Esophagus (tissue), 2 donors: ENCODE data around the gene GSK3B. TPM values are rescaled to one million over a fixed set of nuclear protein-coding genes. Genes with fewer than 3 reads are reported as not detected.

ENCODE experiments used
- H3K27ac ChIP-seq, 2 donors: one replicate each; pipeline ENCODE4 v1.5.1; 2013; ENCODE audit warnings: low read depth in 2 of 2, mild to moderate bottlenecking in 2 of 2, inconsistent platforms in 1 of 2, low read length in 1 of 2, moderate library complexity in 1 of 2
- H3K27me3 ChIP-seq, 2 donors: one replicate each; pipeline ENCODE4 v1.6.1; 2013; ENCODE audit warnings: low read length in 2 of 2, control low read depth in 1 of 2, mild to moderate bottlenecking in 1 of 2; ENCODE audit not compliant: insufficient read depth in 2 of 2, control insufficient read depth in 1 of 2
- H3K36me3 ChIP-seq, 2 donors: one replicate each; pipeline ENCODE4 v1.6.1; 2013; ENCODE audit warnings: low read length in 1 of 2; ENCODE audit not compliant: control insufficient read depth in 2 of 2, insufficient read depth in 2 of 2
- H3K4me1 ChIP-seq, 2 donors: one replicate each; pipeline ENCODE4 v1.6.1; 2013; ENCODE audit warnings: low read length in 1 of 2; ENCODE audit not compliant: control insufficient read depth in 2 of 2, insufficient read depth in 2 of 2
- H3K4me3 ChIP-seq, 2 donors: one replicate each; pipeline ENCODE4 v1.5.1; 2013; ENCODE audit warnings: low read length in 2 of 2, mild to moderate bottlenecking in 2 of 2, low read depth in 1 of 2, moderate library complexity in 1 of 2
- H3K9me3 ChIP-seq, 2 donors: one replicate each; pipeline ENCODE4 v1.6.1; 2013; ENCODE audit warnings: mild to moderate bottlenecking in 2 of 2, low read depth in 1 of 2, low read length in 1 of 2, moderate library complexity in 1 of 2; ENCODE audit not compliant: control insufficient read depth in 2 of 2, insufficient read depth in 1 of 2
- WGBS, 2 donors: extraction: QIAGEN DNeasy Blood & Tissue Kit; methylation state at CpG; one replicate each; pipeline ENCODE4 v1.1.7; 2013; 5-methylcytosine and 5-hydroxymethylcytosine counted together
- polyA plus RNA-seq, 2 donors: library from polyadenylated mRNA; stranded (reverse); fragments of 200-250 nt; gene quantifications; one replicate each; pipeline ENCODE4 v1.2.3, GENCODE V29; 2013
- donor health status: healthy with polysubstance abuse.
- donor health status: Bipolar disorder and iron deficiency.

GSK3B gene
- polyA plus RNA-seq, 2 donors = 8.8 to 12.0 TPM

DNA sequence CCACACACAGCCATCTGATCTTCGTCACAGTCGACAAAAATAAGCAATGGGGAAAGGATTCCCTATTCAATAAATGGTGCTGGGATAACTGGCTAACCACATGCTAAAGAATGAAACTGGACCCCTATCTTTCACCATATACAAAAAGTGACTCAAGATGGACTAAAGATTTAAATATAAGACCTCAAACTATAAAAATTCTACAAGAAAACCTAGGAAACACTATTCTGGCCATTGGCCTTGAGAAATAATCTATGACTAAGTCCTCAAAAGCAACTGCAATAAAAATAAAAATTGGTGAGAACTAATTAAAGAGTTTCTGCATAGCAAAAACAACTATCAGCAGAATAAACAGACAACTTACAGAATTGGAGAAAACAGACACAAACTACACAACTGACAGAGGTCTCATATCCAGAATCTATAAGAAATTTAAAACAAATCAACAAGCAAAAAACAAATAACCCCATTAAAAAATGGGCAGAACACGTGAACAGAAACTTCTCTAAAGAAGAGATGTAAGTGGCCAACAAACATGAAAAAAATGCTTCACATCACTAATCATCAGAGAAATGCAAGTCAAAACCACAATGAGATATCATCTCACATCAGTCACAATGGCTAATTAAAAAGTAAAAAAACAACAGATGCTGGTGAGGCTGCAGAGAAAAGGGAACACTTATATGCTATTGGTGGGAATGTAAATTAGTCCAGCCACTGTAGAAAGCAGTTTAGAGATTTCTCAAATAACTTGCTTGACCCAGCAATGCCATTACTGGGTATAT lies 208.3 kb downstream of the GSK3B start:
- Histone ChIP-seq H3K27ac (no peak overlapping the region), H3K4me1 (no peaks in the 10 kb centered on the region), H3K4me3 (no peak overlapping the region), H3K9me3 (no peaks in the 10 kb centered on the region), H3K36me3 (peaks cover 0 to 3% of the 10 kb centered on the region in 2 donors), H3K27me3 (no peaks in the 10 kb centered on the region)
- 97 to 98% methylated on average over 3 of the region's 3 CpGs for WGBS, 2 donors

DNA sequence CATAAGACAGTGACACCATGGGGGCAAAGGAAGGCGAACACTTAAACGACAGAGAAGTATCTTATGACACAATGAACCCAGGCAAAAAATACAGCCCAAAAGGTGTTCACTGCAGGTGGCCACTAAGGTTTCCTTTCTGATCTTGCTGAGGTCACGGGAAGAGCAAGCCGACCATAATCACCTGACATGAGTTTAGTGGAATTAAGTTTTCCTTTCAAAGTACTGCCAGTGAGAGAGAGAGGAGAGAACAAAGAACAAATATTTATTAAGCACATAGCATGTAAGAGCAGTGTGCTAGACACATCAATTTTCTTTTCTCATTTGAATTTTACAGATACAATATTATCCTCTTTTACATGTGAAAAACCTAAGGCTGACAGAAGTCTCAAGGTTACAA lies 210.1 kb downstream of the GSK3B start:
- Histone ChIP-seq H3K4me1 (no peaks in the 10 kb centered on the region), H3K27me3 (no peaks in the 10 kb centered on the region), H3K9me3 (no peaks in the 10 kb centered on the region), H3K27ac (no peak overlapping the region), H3K4me3 (no peak overlapping the region), H3K36me3 (peaks cover 0 to 3% of the 10 kb centered on the region in 2 donors)
- 88 to 91% methylated on average over 4 of the region's 4 CpGs for WGBS, 2 donors

DNA sequence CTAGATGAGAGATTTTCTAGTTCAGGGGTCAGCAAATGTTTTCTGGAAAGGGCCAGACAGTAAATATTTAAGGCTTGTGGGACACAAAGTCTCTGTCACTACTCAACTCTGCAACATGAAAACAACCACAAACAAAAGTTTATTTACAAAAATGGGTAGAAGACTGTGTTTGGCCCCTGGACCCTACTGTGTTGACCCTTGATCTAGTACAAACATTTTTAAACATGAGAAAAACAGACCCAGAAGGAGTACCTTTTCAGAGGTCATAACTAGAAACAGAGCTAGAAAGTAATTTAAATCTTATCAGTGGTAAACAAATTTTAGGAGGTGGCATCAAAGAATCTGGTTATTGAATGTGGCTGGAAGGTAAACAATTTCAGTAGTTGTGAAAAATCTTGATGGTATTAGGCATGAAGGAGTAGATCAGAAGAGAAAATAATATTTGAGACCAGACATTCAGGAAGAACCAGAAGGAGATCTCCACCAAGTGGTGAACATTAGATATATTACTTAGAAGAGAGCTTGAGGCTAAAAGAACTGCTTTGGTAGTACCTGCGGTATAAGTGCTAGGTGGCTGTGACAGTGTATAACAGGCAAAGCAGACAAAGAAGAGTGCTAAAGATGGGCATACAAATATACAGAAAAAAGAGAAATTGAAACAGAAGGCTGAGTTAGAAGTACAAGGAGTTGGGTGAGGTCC lies 210.6 kb downstream of the GSK3B start:
- Histone ChIP-seq H3K4me1 (no peaks in the 10 kb centered on the region), H3K9me3 (no peaks in the 10 kb centered on the region), H3K4me3 (no peak overlapping the region), H3K27me3 (no peaks in the 10 kb centered on the region), H3K27ac (no peak overlapping the region), H3K36me3 (no peaks in the 10 kb centered on the region)
- WGBS, 2 donors = 93 to 99% methylated on average over 1 of the region's 1 CpG

DNA sequence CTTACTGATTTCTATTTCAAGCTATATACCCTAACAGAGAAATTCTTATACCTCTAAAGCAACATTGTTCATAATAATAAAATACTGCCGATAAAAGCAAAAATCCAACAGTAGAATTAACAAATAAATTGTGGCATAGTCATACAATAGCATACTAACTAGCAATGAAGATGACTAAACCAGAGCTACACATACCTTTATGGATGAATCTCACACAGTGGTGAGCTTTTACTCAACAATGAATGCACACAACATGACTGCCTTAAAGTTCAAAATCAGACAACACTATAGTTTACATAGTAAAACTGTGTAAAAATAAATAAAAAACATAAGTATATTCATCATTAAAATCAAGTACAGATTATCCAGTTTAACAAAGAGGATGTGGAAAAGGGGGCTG lies 213.3 kb downstream of the GSK3B start:
- H3K4me3 ChIP-seq = no peak overlapping the region
- no peaks in the 10 kb centered on the region for H3K4me1 ChIP-seq
- H3K27me3 ChIP-seq = no peaks in the 10 kb centered on the region
- no peak overlapping the region for H3K27ac ChIP-seq
- no peaks in the 10 kb centered on the region for H3K9me3 ChIP-seq
- H3K36me3 ChIP-seq = no peaks in the 10 kb centered on the region
- 93 to 95% methylated on average over 1 of the region's 1 CpG for WGBS, 2 donors

DNA sequence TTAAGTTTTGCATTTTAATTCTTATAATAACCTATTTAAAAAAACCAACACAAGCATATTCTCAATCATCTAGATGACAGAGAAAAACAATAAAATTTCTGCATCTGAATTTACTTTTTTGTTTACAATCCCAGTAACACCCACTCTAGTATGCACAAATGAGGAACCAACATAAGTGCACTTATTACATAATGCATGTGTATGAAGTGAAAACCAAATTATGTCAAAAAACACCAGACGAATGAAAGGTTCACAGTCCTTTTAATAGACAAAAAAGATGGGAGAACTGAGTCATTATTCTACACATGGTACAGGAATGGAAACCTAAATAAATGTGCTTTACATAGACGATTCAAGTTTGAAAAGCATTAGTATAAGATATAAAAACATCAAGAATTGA lies 220.6 kb downstream of the GSK3B start:
- no peaks in the 10 kb centered on the region for H3K27me3 ChIP-seq
- H3K27ac ChIP-seq = no peak overlapping the region
- H3K4me1 ChIP-seq = no peaks in the 10 kb centered on the region
- 92% methylated on average over 2 of the region's 2 CpGs for WGBS, 2 donors
- no peak overlapping the region for H3K4me3 ChIP-seq
- H3K36me3 ChIP-seq = no peaks in the 10 kb centered on the region
- H3K9me3 ChIP-seq = no peaks in the 10 kb centered on the region

DNA sequence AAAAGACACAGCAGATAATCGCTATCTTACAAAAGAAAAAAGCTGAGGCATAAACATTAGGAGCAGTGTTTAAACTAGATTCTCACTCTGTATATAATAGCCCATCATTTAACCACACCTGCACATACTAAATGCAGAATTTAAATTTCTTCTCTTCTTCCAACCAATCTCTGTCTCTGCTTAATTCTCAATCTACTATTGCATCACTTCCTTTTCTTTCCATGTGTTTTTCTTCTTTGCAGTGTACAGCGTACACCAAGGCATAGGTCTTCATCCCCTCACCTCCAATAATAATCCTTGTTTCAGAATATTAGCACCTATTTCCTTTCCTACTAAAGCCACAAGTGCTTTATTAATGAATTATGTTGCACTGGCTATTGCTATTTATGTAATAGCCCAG lies 221.5 kb downstream of the GSK3B start:
- no peaks in the 10 kb centered on the region for H3K4me1 ChIP-seq
- H3K4me3 ChIP-seq = no peak overlapping the region
- H3K27me3 ChIP-seq = no peaks in the 10 kb centered on the region
- no peaks in the 10 kb centered on the region for H3K9me3 ChIP-seq
- 94 to 96% methylated on average over 2 of the region's 2 CpGs for WGBS, 2 donors
- no peak overlapping the region for H3K27ac ChIP-seq
- H3K36me3 ChIP-seq = no peaks in the 10 kb centered on the region

DNA sequence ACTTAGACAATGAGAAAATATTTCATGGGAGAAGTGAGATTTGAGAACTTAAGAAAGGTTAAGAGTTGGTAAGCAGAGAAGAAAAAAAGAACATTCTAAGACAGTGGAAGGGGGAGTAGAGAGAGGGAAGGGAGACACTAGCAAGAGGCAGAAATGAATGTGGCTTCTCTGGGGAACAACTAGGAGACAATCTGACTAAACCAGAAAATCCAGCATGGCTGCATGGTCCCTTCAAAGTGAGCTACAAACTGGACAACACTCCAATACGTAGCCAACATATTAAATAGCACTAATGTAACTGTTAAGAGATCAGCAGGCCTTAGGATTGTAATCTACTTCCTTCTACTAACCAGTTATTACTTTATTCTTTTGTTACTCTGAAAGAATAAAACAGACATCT lies 222.7 kb downstream of the GSK3B start:
- Histone ChIP-seq H3K27ac (no peak overlapping the region), H3K4me1 (no peaks in the 10 kb centered on the region), H3K4me3 (no peak overlapping the region), H3K27me3 (no peaks in the 10 kb centered on the region), H3K36me3 (no peaks in the 10 kb centered on the region), H3K9me3 (no peaks in the 10 kb centered on the region)
- WGBS, 2 donors = 78 to 88% methylated on average over 1 of the region's 1 CpG

DNA sequence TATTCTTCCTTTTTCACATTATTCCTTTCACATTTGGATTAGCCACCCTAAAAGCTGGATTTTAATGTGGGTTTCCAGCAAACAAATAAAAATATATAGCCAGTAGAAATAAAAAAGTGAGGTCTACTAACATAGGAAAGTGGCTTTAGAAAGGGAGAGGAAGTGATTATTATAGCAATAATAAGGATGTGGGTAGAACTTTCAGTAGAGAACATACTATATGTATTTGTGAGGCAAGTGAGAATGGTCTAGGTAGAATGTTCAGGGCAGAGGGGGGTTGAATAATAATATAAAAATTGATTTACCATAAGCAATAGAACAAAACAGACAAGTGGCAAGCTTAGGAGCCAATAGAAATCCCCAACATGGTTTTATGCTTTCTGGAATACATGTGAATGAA lies 223.7 kb downstream of the GSK3B start:
- H3K27me3 ChIP-seq = no peaks in the 10 kb centered on the region
- H3K4me3 ChIP-seq = no peak overlapping the region
- no peak overlapping the region for H3K27ac ChIP-seq
- no peaks in the 10 kb centered on the region for H3K36me3 ChIP-seq
- H3K4me1 ChIP-seq = no peaks in the 10 kb centered on the region
- H3K9me3 ChIP-seq = no peaks in the 10 kb centered on the region

DNA sequence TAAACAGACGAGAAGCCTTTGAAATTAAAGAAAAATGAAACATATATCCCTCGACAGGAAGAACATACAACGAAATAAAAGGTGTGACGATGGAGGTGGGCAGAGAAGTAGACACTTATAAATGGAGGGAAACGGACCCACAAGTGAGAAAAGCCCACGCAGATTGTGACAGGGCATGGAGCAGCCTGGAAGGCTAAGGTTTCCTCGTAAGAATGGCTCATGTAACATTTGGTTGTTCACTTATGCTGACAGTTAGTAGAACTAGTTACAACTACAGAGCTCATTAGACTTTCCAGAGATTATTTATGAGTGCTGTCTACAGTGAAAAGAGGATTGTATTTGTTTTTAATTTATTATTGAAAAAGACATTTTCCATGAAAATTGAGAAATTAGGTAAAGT lies 229.8 kb downstream of the GSK3B start:
- no peak overlapping the region for H3K4me3 ChIP-seq
- H3K4me1 ChIP-seq = no peaks in the 10 kb centered on the region
- no peak overlapping the region for H3K27ac ChIP-seq
- WGBS, 2 donors = 93 to 94% methylated on average over 7 of the region's 7 CpGs
- peaks cover 0 to 3% of the 10 kb centered on the region in 2 donors for H3K36me3 ChIP-seq
- H3K9me3 ChIP-seq = no peaks in the 10 kb centered on the region
- H3K27me3 ChIP-seq = no peaks in the 10 kb centered on the region

DNA sequence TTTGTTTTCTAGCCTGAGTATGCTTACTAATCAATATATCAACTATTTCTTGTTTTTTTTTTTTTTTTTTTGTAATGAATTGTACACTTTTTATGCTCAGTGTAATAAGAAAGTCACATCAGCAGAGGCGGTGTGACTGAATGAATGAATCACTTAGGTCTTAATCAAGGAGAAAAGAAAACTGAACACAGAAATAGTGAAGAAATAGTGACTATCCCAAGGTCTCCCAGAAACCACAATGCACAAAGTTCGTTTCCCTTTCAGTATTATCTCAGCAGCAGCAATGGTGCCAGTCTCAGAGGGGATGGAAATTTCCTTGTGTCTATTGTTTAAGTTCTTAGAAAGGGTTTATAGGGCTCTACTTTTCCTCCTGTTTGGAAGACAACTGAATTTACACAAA lies 231.6 kb downstream of the GSK3B start:
- H3K9me3 ChIP-seq = no peaks in the 10 kb centered on the region
- no peaks in the 10 kb centered on the region for H3K27me3 ChIP-seq
- no peak overlapping the region for H3K4me3 ChIP-seq
- peaks cover 0 to 3% of the 10 kb centered on the region in 2 donors for H3K36me3 ChIP-seq
- WGBS, 2 donors = 92 to 93% methylated on average over 2 of the region's 2 CpGs
- H3K27ac ChIP-seq = no peak overlapping the region
- H3K4me1 ChIP-seq = no peaks in the 10 kb centered on the region
